HepG2 (cell line): ENCODE measurements around the gene TMEM187. TPM values are rescaled to one million over a fixed set of nuclear protein-coding genes. Genes with fewer than 3 reads are reported as not detected.
A peak's percentile ranks its signal among the peaks of the same experiment; 100 is the strongest.

Source experiments
- AHR ChIP-seq: IDR thresholded peaks from 2 replicates; pipeline ENCODE4 v1.6.1; 2018; ENCODE audit warnings: missing genetic modification reagents, missing compliant biosample characterization
- ATM ChIP-seq: fragments of 450-650 bp; IDR thresholded peaks from 2 replicates; pipeline ENCODE4 v1.7.1; 2017; ENCODE audit warnings: mild to moderate bottlenecking, borderline replicate concordance
- DR1 ChIP-seq: sonication (generic); formaldehyde crosslinking; IDR thresholded peaks from 2 replicates; pipeline ENCODE4 v1.8.0; 2021; ENCODE audit warnings: mild to moderate bottlenecking, missing genetic modification reagents, inconsistent platforms
- MED8 ChIP-seq: sonication (generic); formaldehyde crosslinking; IDR thresholded peaks from 2 replicates; pipeline ENCODE4 v1.8.1; 2023; ENCODE audit warnings: mild to moderate bottlenecking, missing genetic modification reagents; ENCODE audit not compliant: insufficient replicate concordance
- MEF2D ChIP-seq: sonication (generic); formaldehyde crosslinking; IDR thresholded peaks from 2 replicates; pipeline ENCODE4 v1.5.1; 2020; ENCODE audit warnings: mild to moderate bottlenecking, missing genetic modification reagents
- MIXL1 ChIP-seq: IDR thresholded peaks from 2 replicates; pipeline ENCODE4 v1.6.1; 2016
- NCOA2 ChIP-seq: sonication (generic); formaldehyde crosslinking; IDR thresholded peaks from 2 replicates; pipeline ENCODE4 v1.8.0; 2022; ENCODE audit warnings: inconsistent platforms
- NR2F2 ChIP-seq: IDR thresholded peaks from 2 replicates; pipeline ENCODE4 v1.6.1; 2012; ENCODE audit warnings: low read depth, inconsistent platforms, borderline replicate concordance
- PHF5A ChIP-seq: IDR thresholded peaks from one replicate; pipeline ENCODE4 v1.6.1; 2018; ENCODE audit warnings: low read depth, missing genetic modification reagents; ENCODE audit not compliant: unreplicated experiment
- POGZ ChIP-seq: sonication (generic); formaldehyde crosslinking; IDR thresholded peaks from 2 replicates; pipeline ENCODE4 v1.4.0; 2020; ENCODE audit warnings: mild to moderate bottlenecking, missing genetic modification reagents
- SALL1 ChIP-seq: sonication (generic); formaldehyde crosslinking; IDR thresholded peaks from 2 replicates; pipeline ENCODE4 v1.8.0; 2022; ENCODE audit warnings: mild to moderate bottlenecking, missing genetic modification reagents
- SNRNP70 ChIP-seq: fragments of 200-400 bp; formaldehyde crosslinking; IDR thresholded peaks from 2 replicates; pipeline ENCODE4 v1.6.1; 2017; ENCODE audit warnings: mild to moderate bottlenecking, low read depth, low read length, moderate library complexity
- SP2 ChIP-seq: sonication (generic); formaldehyde crosslinking; IDR thresholded peaks from 2 replicates; pipeline ENCODE4 v1.5.1; 2020; ENCODE audit warnings: mild to moderate bottlenecking, missing genetic modification reagents
- ZMAT3 ChIP-seq: sonication (generic); formaldehyde crosslinking; conservative IDR thresholded peaks from 2 replicates; pipeline ENCODE4 v1.7.0; 2021; ENCODE audit warnings: missing genetic modification reagents
- ZNF34 ChIP-seq: sonication (generic); formaldehyde crosslinking; IDR thresholded peaks from 2 replicates; pipeline ENCODE4 v1.4.0; 2020; ENCODE audit warnings: mild to moderate bottlenecking, missing genetic modification reagents, borderline replicate concordance
- ZNF556 ChIP-seq: sonication (generic); formaldehyde crosslinking; IDR thresholded peaks from 2 replicates; pipeline ENCODE4 v1.4.0; 2020; ENCODE audit warnings: mild to moderate bottlenecking, missing genetic modification reagents, borderline replicate concordance
- ZNF563 ChIP-seq: sonication (generic); formaldehyde crosslinking; IDR thresholded peaks from 2 replicates; pipeline ENCODE4 v1.8.0; 2022; ENCODE audit warnings: mild to moderate bottlenecking, moderate library complexity, missing genetic modification reagents
- polyA plus RNA-seq, 8 experiments: library from polyadenylated mRNA; depleted of rRNA in 3 of 8; stranded (reverse) in 7 of 8; unstranded in 1 of 8; fragments of >200 nt; fragmentation: Illumina TruSeq in 4 of 8; extraction: Trizol in 4 of 8; gene quantifications; 2 replicates each; pipeline versions ENCODE4 v1.2.1 to v1.2.3, GENCODE V29; 2011 to 2016; ENCODE audit warnings: low read depth in 4 of 8, missing spikeins in 1 of 8, mixed read lengths in 1 of 8; ENCODE audit not compliant: insufficient read depth in 1 of 8
- total RNA-seq, 5 experiments: library from RNA; depleted of rRNA; stranded (reverse); fragments of >200 nt; fragmentation: Illumina TruSeq; extraction: Trizol; gene quantifications; 2 replicates each; pipeline ENCODE4 v1.2.3, GENCODE V29; 2016; ENCODE audit warnings: low read depth in 1 of 5
- TF ChIP-seq, protein P1 (sequence below): sonication (generic); formaldehyde crosslinking; IDR thresholded peaks from 2 replicates; pipeline ENCODE4 v1.5.0; 2020; ENCODE audit warnings: mild to moderate bottlenecking, missing genetic modification reagents
- TF ChIP-seq, protein P2 (sequence below): IDR thresholded peaks from 2 replicates; pipeline ENCODE4 v1.6.1; 2012; ENCODE audit warnings: low read length, improper control_type of control experiment
- TF ChIP-seq, protein P3 (sequence below): sonication (generic); formaldehyde crosslinking; IDR thresholded peaks from 2 replicates; pipeline ENCODE4 v1.4.0; 2020; ENCODE audit warnings: low read depth, mild to moderate bottlenecking, missing genetic modification reagents
- TF ChIP-seq, protein P4 (sequence below): sonication (generic); formaldehyde crosslinking; IDR thresholded peaks from 2 replicates; pipeline ENCODE4 v1.4.0; 2020; ENCODE audit warnings: missing genetic modification reagents
- TF ChIP-seq, protein P5 (sequence below): sonication (generic); formaldehyde crosslinking; IDR thresholded peaks from 2 replicates; pipeline ENCODE4 v1.4.0; 2020; ENCODE audit warnings: mild to moderate bottlenecking, missing genetic modification reagents

TMEM187 gene
- total and polyA plus RNA-seq, 2 of the 13 experiments (the other 11 are each of a cell fraction or from before 2014, with no cell fraction given) = 2.2 to 6.2 TPM

DNA sequence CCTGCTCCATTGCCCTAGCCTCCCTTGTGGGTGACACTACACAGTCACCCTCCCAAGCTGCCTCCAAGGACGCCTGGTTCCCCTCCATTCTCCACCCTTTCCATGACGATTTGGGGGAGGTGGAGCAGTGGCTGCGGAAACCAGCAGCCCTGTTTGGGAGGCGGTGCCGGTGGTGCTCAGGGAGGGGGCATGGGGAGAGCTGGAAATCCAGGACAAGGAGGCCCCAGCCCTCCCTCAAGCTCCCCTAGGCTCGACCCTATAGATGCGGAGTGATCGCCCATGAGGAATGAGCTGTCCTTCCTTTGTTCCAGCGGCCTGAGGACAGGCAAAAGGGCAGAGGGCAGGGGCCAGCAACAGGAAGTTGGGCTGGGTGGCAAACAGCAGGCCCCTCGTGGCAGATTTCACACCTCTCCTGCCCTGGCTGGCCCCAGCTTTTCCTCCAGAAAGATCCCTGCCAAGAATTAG, 24.5 kb upstream of the TMEM187 start (continued):
- TF ChIP-seq, protein P1, sequence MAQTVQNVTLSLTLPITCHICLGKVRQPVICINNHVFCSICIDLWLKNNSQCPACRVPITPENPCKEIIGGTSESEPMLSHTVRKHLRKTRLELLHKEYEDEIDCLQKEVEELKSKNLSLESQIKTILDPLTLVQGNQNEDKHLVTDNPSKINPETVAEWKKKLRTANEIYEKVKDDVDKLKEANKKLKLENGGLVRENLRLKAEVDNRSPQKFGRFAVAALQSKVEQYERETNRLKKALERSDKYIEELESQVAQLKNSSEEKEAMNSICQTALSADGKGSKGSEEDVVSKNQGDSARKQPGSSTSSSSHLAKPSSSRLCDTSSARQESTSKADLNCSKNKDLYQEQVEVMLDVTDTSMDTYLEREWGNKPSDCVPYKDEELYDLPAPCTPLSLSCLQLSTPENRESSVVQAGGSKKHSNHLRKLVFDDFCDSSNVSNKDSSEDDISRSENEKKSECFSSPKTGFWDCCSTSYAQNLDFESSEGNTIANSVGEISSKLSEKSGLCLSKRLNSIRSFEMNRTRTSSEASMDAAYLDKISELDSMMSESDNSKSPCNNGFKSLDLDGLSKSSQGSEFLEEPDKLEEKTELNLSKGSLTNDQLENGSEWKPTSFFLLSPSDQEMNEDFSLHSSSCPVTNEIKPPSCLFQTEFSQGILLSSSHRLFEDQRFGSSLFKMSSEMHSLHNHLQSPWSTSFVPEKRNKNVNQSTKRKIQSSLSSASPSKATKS (CRISPR knock-in tag) = no peak
- TF ChIP-seq SNRNP70 = no peak
- no peak for TF ChIP-seq AHR (CRISPR knock-in tag)
- TF ChIP-seq NR2F2 = peak; percentile 67
- no peak for TF ChIP-seq ZNF563
- TF ChIP-seq, protein P2, sequence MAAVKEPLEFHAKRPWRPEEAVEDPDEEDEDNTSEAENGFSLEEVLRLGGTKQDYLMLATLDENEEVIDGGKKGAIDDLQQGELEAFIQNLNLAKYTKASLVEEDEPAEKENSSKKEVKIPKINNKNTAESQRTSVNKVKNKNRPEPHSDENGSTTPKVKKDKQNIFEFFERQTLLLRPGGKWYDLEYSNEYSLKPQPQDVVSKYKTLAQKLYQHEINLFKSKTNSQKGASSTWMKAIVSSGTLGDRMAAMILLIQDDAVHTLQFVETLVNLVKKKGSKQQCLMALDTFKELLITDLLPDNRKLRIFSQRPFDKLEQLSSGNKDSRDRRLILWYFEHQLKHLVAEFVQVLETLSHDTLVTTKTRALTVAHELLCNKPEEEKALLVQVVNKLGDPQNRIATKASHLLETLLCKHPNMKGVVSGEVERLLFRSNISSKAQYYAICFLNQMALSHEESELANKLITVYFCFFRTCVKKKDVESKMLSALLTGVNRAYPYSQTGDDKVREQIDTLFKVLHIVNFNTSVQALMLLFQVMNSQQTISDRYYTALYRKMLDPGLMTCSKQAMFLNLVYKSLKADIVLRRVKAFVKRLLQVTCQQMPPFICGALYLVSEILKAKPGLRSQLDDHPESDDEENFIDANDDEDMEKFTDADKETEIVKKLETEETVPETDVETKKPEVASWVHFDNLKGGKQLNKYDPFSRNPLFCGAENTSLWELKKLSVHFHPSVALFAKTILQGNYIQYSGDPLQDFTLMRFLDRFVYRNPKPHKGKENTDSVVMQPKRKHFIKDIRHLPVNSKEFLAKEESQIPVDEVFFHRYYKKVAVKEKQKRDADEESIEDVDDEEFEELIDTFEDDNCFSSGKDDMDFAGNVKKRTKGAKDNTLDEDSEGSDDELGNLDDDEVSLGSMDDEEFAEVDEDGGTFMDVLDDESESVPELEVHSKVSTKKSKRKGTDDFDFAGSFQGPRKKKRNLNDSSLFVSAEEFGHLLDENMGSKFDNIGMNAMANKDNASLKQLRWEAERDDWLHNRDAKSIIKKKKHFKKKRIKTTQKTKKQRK = no peak
- no peak for TF ChIP-seq PHF5A
- no peak for TF ChIP-seq MED8 (CRISPR knock-in tag)
- TF ChIP-seq ZNF556 (CRISPR knock-in tag) = no peak
- TF ChIP-seq, protein P3, sequence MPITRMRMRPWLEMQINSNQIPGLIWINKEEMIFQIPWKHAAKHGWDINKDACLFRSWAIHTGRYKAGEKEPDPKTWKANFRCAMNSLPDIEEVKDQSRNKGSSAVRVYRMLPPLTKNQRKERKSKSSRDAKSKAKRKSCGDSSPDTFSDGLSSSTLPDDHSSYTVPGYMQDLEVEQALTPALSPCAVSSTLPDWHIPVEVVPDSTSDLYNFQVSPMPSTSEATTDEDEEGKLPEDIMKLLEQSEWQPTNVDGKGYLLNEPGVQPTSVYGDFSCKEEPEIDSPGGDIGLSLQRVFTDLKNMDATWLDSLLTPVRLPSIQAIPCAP (CRISPR knock-in tag) = no peak
- no peak for TF ChIP-seq ATM
- TF ChIP-seq, protein P4, sequence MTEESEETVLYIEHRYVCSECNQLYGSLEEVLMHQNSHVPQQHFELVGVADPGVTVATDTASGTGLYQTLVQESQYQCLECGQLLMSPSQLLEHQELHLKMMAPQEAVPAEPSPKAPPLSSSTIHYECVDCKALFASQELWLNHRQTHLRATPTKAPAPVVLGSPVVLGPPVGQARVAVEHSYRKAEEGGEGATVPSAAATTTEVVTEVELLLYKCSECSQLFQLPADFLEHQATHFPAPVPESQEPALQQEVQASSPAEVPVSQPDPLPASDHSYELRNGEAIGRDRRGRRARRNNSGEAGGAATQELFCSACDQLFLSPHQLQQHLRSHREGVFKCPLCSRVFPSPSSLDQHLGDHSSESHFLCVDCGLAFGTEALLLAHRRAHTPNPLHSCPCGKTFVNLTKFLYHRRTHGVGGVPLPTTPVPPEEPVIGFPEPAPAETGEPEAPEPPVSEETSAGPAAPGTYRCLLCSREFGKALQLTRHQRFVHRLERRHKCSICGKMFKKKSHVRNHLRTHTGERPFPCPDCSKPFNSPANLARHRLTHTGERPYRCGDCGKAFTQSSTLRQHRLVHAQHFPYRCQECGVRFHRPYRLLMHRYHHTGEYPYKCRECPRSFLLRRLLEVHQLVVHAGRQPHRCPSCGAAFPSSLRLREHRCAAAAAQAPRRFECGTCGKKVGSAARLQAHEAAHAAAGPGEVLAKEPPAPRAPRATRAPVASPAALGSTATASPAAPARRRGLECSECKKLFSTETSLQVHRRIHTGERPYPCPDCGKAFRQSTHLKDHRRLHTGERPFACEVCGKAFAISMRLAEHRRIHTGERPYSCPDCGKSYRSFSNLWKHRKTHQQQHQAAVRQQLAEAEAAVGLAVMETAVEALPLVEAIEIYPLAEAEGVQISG (CRISPR knock-in tag) = 0 out of 2 replicates have a peak, but pooled peaks have one; percentile 20
- no peak for TF ChIP-seq ZNF34 (CRISPR knock-in tag)
- TF ChIP-seq DR1 (CRISPR knock-in tag) = no peak
- TF ChIP-seq, protein P5, sequence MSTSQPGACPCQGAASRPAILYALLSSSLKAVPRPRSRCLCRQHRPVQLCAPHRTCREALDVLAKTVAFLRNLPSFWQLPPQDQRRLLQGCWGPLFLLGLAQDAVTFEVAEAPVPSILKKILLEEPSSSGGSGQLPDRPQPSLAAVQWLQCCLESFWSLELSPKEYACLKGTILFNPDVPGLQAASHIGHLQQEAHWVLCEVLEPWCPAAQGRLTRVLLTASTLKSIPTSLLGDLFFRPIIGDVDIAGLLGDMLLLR (CRISPR knock-in tag) = no peak
- no peak for TF ChIP-seq MIXL1
- no peak for TF ChIP-seq POGZ (CRISPR knock-in tag)
- TF ChIP-seq SP2 (CRISPR knock-in tag) = no peak
- no peak for TF ChIP-seq MEF2D (CRISPR knock-in tag)
- peak; percentile 34; the same call in 1 of the 2 replicates for TF ChIP-seq SALL1 (CRISPR knock-in tag)
- no peak for TF ChIP-seq NCOA2 (CRISPR knock-in tag)
- TF ChIP-seq ZMAT3 (CRISPR knock-in tag) = 0 out of 2 replicates have a peak, but pooled peaks have one; percentile 35
